CD4-positive, alpha-beta memory T cell (primary cell): ENCODE measurements around the gene CD160. TPM values are rescaled to one million over a fixed set of nuclear protein-coding genes. Genes with fewer than 3 reads are reported as not detected.
"Not testable (repeated sequence)": the region's sequence is repeated elsewhere in the genome, so short reads cannot be mapped to it uniquely, and the experiment has no call there.

ENCODE experiments used
- CTCF ChIA-PET: fragments of 350-600 bp; sonication (Branson Sonifier 250); formaldehyde crosslinking; loops from one replicate; lab custom pipeline; 2021; ENCODE audit warnings: inconsistent platforms; ENCODE audit not compliant: partially characterized antibody; lab: Charles Lee
- POLR2A ChIA-PET: fragments of 350-600 bp; sonication (Branson Sonifier 250); formaldehyde crosslinking; loops from one replicate; lab custom pipeline; 2021; ENCODE audit not compliant: partially characterized antibody; lab: Charles Lee
- DNase-seq, 5 donors: peaks; one replicate each; pipeline versions ENCODE4 v3.0.0 to v3.0.0-alpha.2; 2020 to 2022; ENCODE audit warnings: mixed read lengths in 1 of 5
- H3K27ac ChIP-seq: one replicate; pipeline ENCODE4 v1.7.0; 2013; ENCODE audit warnings: low read depth, low read length
- H3K27me3 ChIP-seq: 2 replicates; pipeline ENCODE4 v1.7.0; 2013; ENCODE audit warnings: mild to moderate bottlenecking, low read length, moderate library complexity; ENCODE audit not compliant: insufficient read depth
- H3K36me3 ChIP-seq: 2 replicates; pipeline ENCODE4 v1.7.0; 2013; ENCODE audit warnings: mild to moderate bottlenecking, low read length, moderate library complexity; ENCODE audit not compliant: insufficient read depth
- H3K4me1 ChIP-seq: 2 replicates; pipeline ENCODE4 v1.7.0; 2013; ENCODE audit warnings: mild to moderate bottlenecking, low read length, moderate library complexity; ENCODE audit not compliant: insufficient read depth
- H3K4me3 ChIP-seq, 2 donors: one replicate each; pipeline ENCODE4 v1.7.0; 2013; ENCODE audit warnings: low read length in 2 of 2, mild to moderate bottlenecking in 1 of 2
- H3K9me3 ChIP-seq, 2 donors: one replicate each; pipeline ENCODE4 v1.7.0; 2013; ENCODE audit warnings: low read length in 2 of 2, control low read depth in 1 of 2; ENCODE audit not compliant: control insufficient read depth in 1 of 2
- H3K27ac Mint-ChIP-seq, 7 donors: one replicate each; pipeline ENCODE4 v1.8.0; 2020 to 2021; ENCODE audit warnings: mixed read lengths in 7 of 7, mild to moderate bottlenecking in 6 of 7, inconsistent platforms in 3 of 7, moderate library complexity in 3 of 7
- H3K27me3 Mint-ChIP-seq, 2 donors: one replicate each; pipeline ENCODE4 v1.8.0; 2020 to 2021; ENCODE audit warnings: mixed read lengths in 2 of 2
- H3K36me3 Mint-ChIP-seq, 2 donors: one replicate each; pipeline ENCODE4 v1.8.0; 2020 to 2021; ENCODE audit warnings: mixed read lengths in 2 of 2, inconsistent platforms in 1 of 2, mild to moderate bottlenecking in 1 of 2
- H3K4me1 Mint-ChIP-seq, 4 donors: one replicate each; pipeline ENCODE4 v1.8.0; 2020 to 2021; ENCODE audit warnings: mixed read lengths in 4 of 4, mild to moderate bottlenecking in 1 of 4
- H3K4me3 Mint-ChIP-seq, 8 donors: one replicate each; pipeline ENCODE4 v1.8.0; 2020 to 2021; ENCODE audit warnings: mixed read lengths in 8 of 8, mild to moderate bottlenecking in 7 of 8, moderate library complexity in 6 of 8, inconsistent platforms in 3 of 8
- H3K9me3 Mint-ChIP-seq, 8 donors: one replicate each; pipeline ENCODE4 v1.8.0; 2020 to 2021; ENCODE audit warnings: mixed read lengths in 8 of 8, mild to moderate bottlenecking in 5 of 8, inconsistent platforms in 3 of 8, moderate library complexity in 1 of 8
- intact Hi-C: fragments of 100-400 bp; cut with micrococcal nuclease; formaldehyde crosslinking; loops from one replicate; pipeline ENCODE4 v1.15.1; 2023
- polyA plus RNA-seq, 2 donors: library from polyadenylated mRNA; unstranded; fragments of 300-500 nt; fragmentation: Illumina TruSeq; gene quantifications; one replicate each; pipeline ENCODE4 v1.2.3, GENCODE V29; 2021
- total RNA-seq, 2 experiments: library from RNA; stranded (reverse); gene quantifications; one replicate each; pipeline ENCODE4 v1.2.3, GENCODE V29; 2021

CD160 gene
- total and polyA plus RNA-seq, 4 experiments from 2014 or later: 0.16 TPM; not detected in 3

GRCh38 chr1:145768004-145768403 is 48.7 kb downstream of the CD160 start:
- H3K4me1 ChIP-seq, DNase-seq, H3K27ac Mint-ChIP-seq, H3K27me3 ChIP-seq, POLR2A ChIA-PET, H3K9me3 Mint-ChIP-seq, H3K27ac ChIP-seq, H3K4me1 Mint-ChIP-seq, H3K36me3 ChIP-seq, CTCF ChIA-PET, H3K4me3 Mint-ChIP-seq, H3K4me3 ChIP-seq, H3K9me3 ChIP-seq, intact Hi-C loops, H3K27me3 Mint-ChIP-seq: not testable (repeated sequence)
- H3K36me3 Mint-ChIP-seq: peaks cover 35 to 45% of the 10 kb centered on the region in 2 donors

- Mint-ChIP-seq H3K4me1 (peaks cover 6 to 11% (median 7%) of the 10 kb centered on the region in 4 donors), H3K27me3 (no peaks in the 10 kb centered on the region), H3K36me3 (peaks cover 34 to 41% of the 10 kb centered on the region in 2 donors), H3K4me3 (no peak overlapping the region), H3K27ac (no peak overlapping the region), H3K9me3 (no peaks in the 10 kb centered on the region)
- POLR2A ChIA-PET: no interaction called here
- Histone ChIP-seq H3K9me3 (no peaks in the 10 kb centered on the region), H3K36me3 (peaks cover 5% of the 10 kb centered on the region), H3K27ac (no peak overlapping the region), H3K4me3 (no peak overlapping the region), H3K27me3 (no peaks in the 10 kb centered on the region), H3K4me1 (no peaks in the 10 kb centered on the region)
- no peak for DNase-seq
- intact Hi-C loops: no loop called here
- CTCF ChIA-PET: no interaction called here
Observed at GRCh38 chr1:145771056-145771455, 51.8 kb downstream of the CD160 start.

GRCh38 chr1:145773423-145773822 is 54.1 kb downstream of the CD160 start:
- H3K27me3 ChIP-seq: no peaks in the 10 kb centered on the region
- H3K27ac ChIP-seq: no peak overlapping the region
- Mint-ChIP-seq H3K36me3 (peaks cover 34 to 36% of the 10 kb centered on the region in 2 donors), H3K9me3 (no peaks in the 10 kb centered on the region), H3K4me3 (no peak overlapping the region), H3K27me3 (no peaks in the 10 kb centered on the region), H3K27ac (peak overlapping the region in 4 of 7 donors; percentile 70 to 82 (median 74)), H3K4me1 (peaks cover 6 to 11% (median 9%) of the 10 kb centered on the region in 4 donors)
- CTCF ChIA-PET: interaction anchor here (0.8 kb wide), 1 partner anchor 16 kb away, joined by 3 read pairs; no protein-coding TSS in a partner anchor
- no peaks in the 10 kb centered on the region for H3K4me1 ChIP-seq
- POLR2A ChIA-PET: interaction anchor here (0.7 kb wide), 1 partner anchor 1336 kb away, joined by 4 read pairs; no protein-coding TSS in a partner anchor
- no peak for DNase-seq
- H3K9me3 ChIP-seq: no peaks in the 10 kb centered on the region
- intact Hi-C loops: no loop called here
- H3K36me3 ChIP-seq: peaks cover 5% of the 10 kb centered on the region
- H3K4me3 ChIP-seq: no peak overlapping the region

GRCh38 chr1:145777357-145778145 is 58.3 kb downstream of the CD160 start:
- CTCF ChIA-PET: no interaction called here
- H3K27me3 Mint-ChIP-seq: no peaks in the 10 kb centered on the region
- no peak overlapping the region for H3K27ac ChIP-seq

GRCh38 chr1:145778146-145778540 is 58.8 kb downstream of the CD160 start:
- peaks cover 6 to 14% (median 9%) of the 10 kb centered on the region in 4 donors for H3K4me1 Mint-ChIP-seq
- H3K27ac Mint-ChIP-seq: peak overlapping the region in 1 of 7 donors; percentile 13
- H3K27me3 Mint-ChIP-seq: no peaks in the 10 kb centered on the region
- no peak overlapping the region for H3K4me3 Mint-ChIP-seq
- H3K27me3 ChIP-seq: no peaks in the 10 kb centered on the region
- ChIA-PET POLR2A (no interaction called here), CTCF (no interaction called here)
- peaks cover 20 to 22% of the 10 kb centered on the region in 2 donors for H3K36me3 Mint-ChIP-seq
- H3K36me3 ChIP-seq: peaks cover 4% of the 10 kb centered on the region
- intact Hi-C loops: no loop called here
- H3K4me3 ChIP-seq: no peak overlapping the region
- H3K4me1 ChIP-seq: no peaks in the 10 kb centered on the region
- DNase-seq: no peak
- no peaks in the 10 kb centered on the region for H3K9me3 ChIP-seq
- H3K27ac ChIP-seq: no peak overlapping the region
- no peaks in the 10 kb centered on the region for H3K9me3 Mint-ChIP-seq

More at GRCh38 chr1:145777357-145778145, 58.3 kb downstream of the CD160 start:
- H3K9me3 Mint-ChIP-seq: no peaks in the 10 kb centered on the region
- peaks cover 25 to 26% of the 10 kb centered on the region in 2 donors for H3K36me3 Mint-ChIP-seq
- H3K4me1 Mint-ChIP-seq: peaks cover 6 to 14% (median 9%) of the 10 kb centered on the region in 4 donors
- intact Hi-C loops: no loop called here
- no peaks in the 10 kb centered on the region for H3K27me3 ChIP-seq
- H3K4me1 ChIP-seq: no peaks in the 10 kb centered on the region
- no peak overlapping the region for H3K27ac Mint-ChIP-seq
- no peak for DNase-seq
- H3K4me3 ChIP-seq: no peak overlapping the region
- H3K4me3 Mint-ChIP-seq: no peak overlapping the region
- POLR2A ChIA-PET: no interaction called here
- H3K9me3 ChIP-seq: no peaks in the 10 kb centered on the region
- peaks cover 4% of the 10 kb centered on the region for H3K36me3 ChIP-seq

GRCh38 chr1:145782272-145783099 is 63.2 kb downstream of the CD160 start:
- Histone ChIP-seq H3K27ac (no peak overlapping the region), H3K4me1 (peaks cover 16% of the 10 kb centered on the region), H3K27me3 (no peaks in the 10 kb centered on the region), H3K4me3 (no peak overlapping the region), H3K9me3 (no peaks in the 10 kb centered on the region), H3K36me3 (peaks cover 4% of the 10 kb centered on the region)
- Mint-ChIP-seq H3K36me3 (peaks cover 23 to 46% of the 10 kb centered on the region in 2 donors), H3K27ac (peak overlapping the region in 1 of 7 donors; percentile 29), H3K4me1 (peaks cover 17 to 24% (median 20%) of the 10 kb centered on the region in 4 donors), H3K4me3 (no peak overlapping the region), H3K27me3 (no peaks in the 10 kb centered on the region), H3K9me3 (no peaks in the 10 kb centered on the region)
- ChIA-PET POLR2A (no interaction called here), CTCF (no interaction called here)
- no peak for DNase-seq
- intact Hi-C loops: no loop called here

- no peak for DNase-seq
- no peaks in the 10 kb centered on the region for H3K9me3 ChIP-seq
- no peak overlapping the region for H3K27ac ChIP-seq
- peaks cover 16% of the 10 kb centered on the region for H3K4me1 ChIP-seq
- Mint-ChIP-seq H3K36me3 (peaks cover 31 to 53% of the 10 kb centered on the region in 2 donors), H3K4me3 (no peak overlapping the region), H3K27me3 (no peaks in the 10 kb centered on the region), H3K4me1 (peaks cover 20 to 28% (median 22%) of the 10 kb centered on the region in 4 donors), H3K9me3 (no peaks in the 10 kb centered on the region), H3K27ac (no peak overlapping the region)
- CTCF ChIA-PET: no interaction called here
- intact Hi-C loops: no loop called here
- H3K27me3 ChIP-seq: no peaks in the 10 kb centered on the region
- POLR2A ChIA-PET: no interaction called here
- H3K36me3 ChIP-seq: peaks cover 4% of the 10 kb centered on the region
- H3K4me3 ChIP-seq: no peak overlapping the region
Observed at GRCh38 chr1:145784409-145784808, 65.1 kb downstream of the CD160 start.
